HCT116 (cell line): ENCODE measurements around the gene CD109. TPM values are rescaled to one million over a fixed set of nuclear protein-coding genes. Genes with fewer than 3 reads are reported as not detected.

Experiments
- ATAC-seq: fragments of 200-7000 bp; cut with Tn5 transposase; 2 replicates; pipeline ENCODE4 v1.9.1; 2020; ENCODE audit warnings: mild to moderate bottlenecking, moderate library complexity
- BruUV-seq: library from RNA; stranded (reverse); fragments of 400-500 nt; replicated peaks from 2 replicates; lab custom pipeline; 2021; lab: Mats Ljungman, UMichigan
- CTCF ChIA-PET: fragments of 300-600 bp; sonication (Branson Sonifier 250); formaldehyde crosslinking; loops from one replicate; lab custom pipeline; 2021; ENCODE audit warnings: antibody characterized with exemption; lab: Charles Lee
- POLR2A ChIA-PET: fragments of 300-600, 350-600 bp; sonication (Branson Sonifier 250); formaldehyde crosslinking; loops from one replicate; lab custom pipeline; 2021; ENCODE audit warnings: antibody characterized with exemption; lab: Charles Lee
- RAD21 ChIA-PET, 2 experiments: fragments of 300-600 bp; sonication (Branson Sonifier 250); formaldehyde crosslinking; loops; one replicate each; lab custom pipeline; 2023; ENCODE audit warnings: low total read pairs in 2 of 2; ENCODE audit not compliant: uncharacterized antibody in 2 of 2, unreplicated experiment in 2 of 2, low non-redundant PET in 1 of 2; lab: Charles Lee
- DNase-seq: peaks from one replicate; pipeline ENCODE4 v3.0.0-alpha.2; 2010; ENCODE audit warnings: low read depth, low spot score
- H2AFZ ChIP-seq: fragments of 200-600 bp; shearing (Covaris generic), sonication (generic); 2 replicates; pipeline ENCODE4 v1.6.1; 2017; ENCODE audit warnings: low read depth, mixed run types, mixed read lengths, antibody characterized with exemption, low read length; ENCODE audit not compliant: poor library complexity, severe bottlenecking
- H3K27ac ChIP-seq: 2 replicates; pipeline ENCODE4 v1.5.1; 2012; ENCODE audit warnings: low read depth, low read length
- H3K27me3 ChIP-seq: fragments of 200-600 bp; sonication (generic); 2 replicates; pipeline ENCODE4 v1.6.1; 2016; ENCODE audit warnings: mixed run types, low read length, mixed read lengths; ENCODE audit not compliant: insufficient read depth
- H3K36me3 ChIP-seq, 2 experiments: fragments of 200-500 bp in 1 of 2; fragments of 200-600 bp in 1 of 2; sonication (Bioruptor generic) in 1 of 2; sonication (generic) in 1 of 2; 2 replicates each; pipeline versions ENCODE4 v1.5.1 to v1.6.1; 2014 to 2016; ENCODE audit warnings: low read length in 2 of 2, inconsistent platforms in 1 of 2, mixed read lengths in 1 of 2, mixed run types in 1 of 2; ENCODE audit not compliant: insufficient read depth in 2 of 2, control insufficient read depth in 1 of 2
- H3K4me1 ChIP-seq, 2 experiments: fragments of 200-600 bp in 1 of 2; sonication (generic) in 1 of 2; 2 replicates each; pipeline versions ENCODE4 v1.5.1 to v1.6.1; 2012 to 2017; ENCODE audit warnings: low read length in 2 of 2, inconsistent platforms in 1 of 2, mild to moderate bottlenecking in 1 of 2, mixed read lengths in 1 of 2, mixed run types in 1 of 2, moderate library complexity in 1 of 2; ENCODE audit not compliant: insufficient read depth in 2 of 2, control insufficient read depth in 1 of 2
- H3K4me2 ChIP-seq: fragments of 200-600 bp; sonication (generic); 2 replicates; pipeline ENCODE4 v1.6.1; 2017; ENCODE audit warnings: mixed run types, low read length, mixed read lengths
- H3K4me3 ChIP-seq, 2 experiments: fragments of 200-600 bp in 1 of 2; sonication (generic) in 1 of 2; replicated peaks in 1 of 2; 2 replicates each; pipeline ENCODE4 v1.5.1; 2011 to 2016; ENCODE audit warnings: low read length in 2 of 2, control low read depth in 1 of 2, low read depth in 1 of 2, mild to moderate bottlenecking in 1 of 2, mixed read lengths in 1 of 2, mixed run types in 1 of 2
- H3K79me2 ChIP-seq: fragments of 200-600 bp; sonication (generic); 2 replicates; pipeline ENCODE4 v1.6.1; 2017; ENCODE audit warnings: mild to moderate bottlenecking, mixed run types, low read length, moderate library complexity, mixed read lengths; ENCODE audit not compliant: insufficient read depth
- H3K9ac ChIP-seq: fragments of 200-600 bp; sonication (generic); 2 replicates; pipeline ENCODE4 v1.6.1; 2016; ENCODE audit warnings: low read length, mixed read lengths
- H3K9me2 ChIP-seq: fragments of 200-600 bp; sonication (generic), shearing (Covaris generic); 2 replicates; pipeline ENCODE4 v1.6.1; 2017; ENCODE audit warnings: mixed run types, mild to moderate bottlenecking, moderate library complexity; ENCODE audit not compliant: insufficient read depth
- H3K9me3 ChIP-seq, 2 experiments: fragments of 200-500 bp in 1 of 2; fragments of 200-600 bp in 1 of 2; sonication (Bioruptor generic) in 1 of 2; sonication (generic) in 1 of 2; 2 replicates each; pipeline ENCODE4 v1.6.1; 2014 to 2017; ENCODE audit warnings: low read length in 2 of 2, mixed read lengths in 2 of 2, inconsistent platforms in 1 of 2, low read depth in 1 of 2, mild to moderate bottlenecking in 1 of 2, mixed run types in 1 of 2, moderate library complexity in 1 of 2; ENCODE audit not compliant: control insufficient read depth in 1 of 2, insufficient read depth in 1 of 2
- H4K20me1 ChIP-seq: fragments of 200-600 bp; sonication (generic), shearing (Covaris generic); 2 replicates; pipeline ENCODE4 v1.6.1; 2017; ENCODE audit warnings: mixed run types, mild to moderate bottlenecking, moderate library complexity; ENCODE audit not compliant: insufficient read depth
- CEBPB ChIP-seq: IDR thresholded peaks from 2 replicates; pipeline ENCODE4 v1.6.1; 2012; ENCODE audit warnings: low read depth
- EZH2phosphoT487 ChIP-seq: fragments of 200-600 bp; IDR thresholded peaks from 2 replicates; pipeline ENCODE4 v1.6.1; 2018; ENCODE audit warnings: antibody characterized with exemption, borderline replicate concordance
- FOSL1 ChIP-seq: IDR thresholded peaks from 2 replicates; pipeline ENCODE4 v1.6.1; 2012; ENCODE audit warnings: low read depth
- POLR2A ChIP-seq: IDR thresholded peaks from 2 replicates; pipeline ENCODE4 v1.7.0; 2011; ENCODE audit warnings: borderline replicate concordance; ENCODE audit not compliant: insufficient read depth, insufficient read length; ENCODE audit errors: extremely low read depth
- POLR2AphosphoS5 ChIP-seq: IDR thresholded peaks from 2 replicates; pipeline ENCODE4 v1.6.1; 2011; ENCODE audit warnings: mild to moderate bottlenecking, low read depth, low read length, moderate library complexity
- RAD21 ChIP-seq: IDR thresholded peaks from 2 replicates; pipeline ENCODE4 v1.6.1; 2012; ENCODE audit warnings: low read depth, mild to moderate bottlenecking
- SIN3A ChIP-seq: IDR thresholded peaks from 2 replicates; pipeline ENCODE4 v1.6.1; 2012; ENCODE audit warnings: low read depth
- SP1 ChIP-seq: IDR thresholded peaks from 2 replicates; pipeline ENCODE4 v1.6.1; 2012; ENCODE audit warnings: low read depth
- TCF7L2 ChIP-seq: IDR thresholded peaks from 2 replicates; pipeline ENCODE4 v1.7.0; 2011; ENCODE audit warnings: borderline replicate concordance, inconsistent platforms; ENCODE audit not compliant: insufficient read depth, insufficient read length; ENCODE audit errors: extremely low read depth
- YY1 ChIP-seq: IDR thresholded peaks from 2 replicates; pipeline ENCODE4 v1.6.1; 2011; ENCODE audit warnings: low read length, low read depth, moderate library complexity, mild to moderate bottlenecking; ENCODE audit not compliant: insufficient replicate concordance; ENCODE audit errors: extremely low read depth
- ZFX ChIP-seq: fragments of 450-650 bp; IDR thresholded peaks from 2 replicates; pipeline ENCODE4 v1.6.1; 2017
- ZNF274 ChIP-seq: fragments of 200-500 bp; sonication (Bioruptor generic); IDR thresholded peaks from 2 replicates; pipeline ENCODE4 v1.6.1; 2014; ENCODE audit warnings: mild to moderate bottlenecking, low read depth, low read length, inconsistent platforms
- intact Hi-C: fragments of 100-400 bp; cut with micrococcal nuclease; formaldehyde crosslinking; loops from 2 replicates; pipeline ENCODE4 v1.10.0; 2022
- total RNA-seq: library from RNA; stranded (reverse); gene quantifications from one replicate; pipeline ENCODE4 v1.2.1, GENCODE V29; 2021; ENCODE audit not compliant: unreplicated experiment
- TF ChIP-seq, protein P1 (sequence below): IDR thresholded peaks from 2 replicates; pipeline ENCODE4 v1.6.1; 2012; ENCODE audit warnings: low read depth
- TF ChIP-seq, protein P2 (sequence below): IDR thresholded peaks from 2 replicates; pipeline ENCODE4 v1.6.1; 2011; ENCODE audit warnings: mild to moderate bottlenecking, low read length, moderate library complexity; ENCODE audit not compliant: insufficient replicate concordance; ENCODE audit errors: extremely low read depth
- TF ChIP-seq, protein P3 (sequence below): IDR thresholded peaks from 2 replicates; pipeline ENCODE4 v1.6.1; 2012
- TF ChIP-seq, protein P4 (sequence below), 3 experiments: fragments of 200-600 bp in 1 of 3; sonication (generic) in 1 of 3; IDR thresholded peaks in 2 of 3; conservative IDR thresholded peaks in 1 of 3; 2 replicates each; pipeline ENCODE4 v1.5.1; 2012 to 2017; ENCODE audit warnings: low read depth in 2 of 3, low read length in 2 of 3, antibody characterized with exemption in 1 of 3, borderline replicate concordance in 1 of 3, control low read depth in 1 of 3, mild to moderate bottlenecking in 1 of 3, mixed read lengths in 1 of 3, mixed run types in 1 of 3, moderate library complexity in 1 of 3; ENCODE audit not compliant: insufficient read depth in 1 of 3
- TF ChIP-seq, protein P5 (sequence below): IDR thresholded peaks from 2 replicates; pipeline ENCODE4 v1.6.1; 2012

The CD109 gene
- total RNA-seq, 1 experiment from 2014 or later = 42.1 TPM

DNA sequence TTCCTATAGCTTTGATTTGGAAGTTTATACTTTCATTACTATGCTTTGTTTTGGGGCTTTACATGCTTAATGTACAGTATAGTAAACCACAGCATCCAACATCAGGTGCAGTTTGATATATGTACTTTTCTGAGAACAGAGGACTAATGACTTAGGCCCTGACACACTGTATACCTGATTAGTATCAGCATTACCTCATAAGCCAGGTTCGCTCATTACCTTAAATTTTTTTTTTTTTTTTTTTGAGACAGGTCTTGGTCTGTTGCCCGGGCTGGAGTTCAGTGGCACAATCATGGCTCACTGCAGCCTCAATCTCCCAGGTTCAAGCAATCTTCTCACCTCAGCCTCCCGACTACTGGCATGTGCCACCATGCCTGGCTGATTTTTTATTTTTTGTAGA, 28.4 kb downstream of the CD109 start:
- no peaks in the 10 kb centered on the region for H3K79me2 ChIP-seq
- H3K9me3 ChIP-seq = no peaks in the 10 kb centered on the region
- no peak overlapping the region for H3K4me2 ChIP-seq
- intact Hi-C loops = no loop called here
- DNase-seq = no peak
- RAD21 ChIA-PET = no interaction called here
- POLR2A ChIA-PET = no interaction called here
- H3K36me3 ChIP-seq = no peaks in the 10 kb centered on the region
- TF ChIP-seq, protein P1, sequence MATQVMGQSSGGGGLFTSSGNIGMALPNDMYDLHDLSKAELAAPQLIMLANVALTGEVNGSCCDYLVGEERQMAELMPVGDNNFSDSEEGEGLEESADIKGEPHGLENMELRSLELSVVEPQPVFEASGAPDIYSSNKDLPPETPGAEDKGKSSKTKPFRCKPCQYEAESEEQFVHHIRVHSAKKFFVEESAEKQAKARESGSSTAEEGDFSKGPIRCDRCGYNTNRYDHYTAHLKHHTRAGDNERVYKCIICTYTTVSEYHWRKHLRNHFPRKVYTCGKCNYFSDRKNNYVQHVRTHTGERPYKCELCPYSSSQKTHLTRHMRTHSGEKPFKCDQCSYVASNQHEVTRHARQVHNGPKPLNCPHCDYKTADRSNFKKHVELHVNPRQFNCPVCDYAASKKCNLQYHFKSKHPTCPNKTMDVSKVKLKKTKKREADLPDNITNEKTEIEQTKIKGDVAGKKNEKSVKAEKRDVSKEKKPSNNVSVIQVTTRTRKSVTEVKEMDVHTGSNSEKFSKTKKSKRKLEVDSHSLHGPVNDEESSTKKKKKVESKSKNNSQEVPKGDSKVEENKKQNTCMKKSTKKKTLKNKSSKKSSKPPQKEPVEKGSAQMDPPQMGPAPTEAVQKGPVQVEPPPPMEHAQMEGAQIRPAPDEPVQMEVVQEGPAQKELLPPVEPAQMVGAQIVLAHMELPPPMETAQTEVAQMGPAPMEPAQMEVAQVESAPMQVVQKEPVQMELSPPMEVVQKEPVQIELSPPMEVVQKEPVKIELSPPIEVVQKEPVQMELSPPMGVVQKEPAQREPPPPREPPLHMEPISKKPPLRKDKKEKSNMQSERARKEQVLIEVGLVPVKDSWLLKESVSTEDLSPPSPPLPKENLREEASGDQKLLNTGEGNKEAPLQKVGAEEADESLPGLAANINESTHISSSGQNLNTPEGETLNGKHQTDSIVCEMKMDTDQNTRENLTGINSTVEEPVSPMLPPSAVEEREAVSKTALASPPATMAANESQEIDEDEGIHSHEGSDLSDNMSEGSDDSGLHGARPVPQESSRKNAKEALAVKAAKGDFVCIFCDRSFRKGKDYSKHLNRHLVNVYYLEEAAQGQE = no peak
- TF ChIP-seq, protein P2, sequence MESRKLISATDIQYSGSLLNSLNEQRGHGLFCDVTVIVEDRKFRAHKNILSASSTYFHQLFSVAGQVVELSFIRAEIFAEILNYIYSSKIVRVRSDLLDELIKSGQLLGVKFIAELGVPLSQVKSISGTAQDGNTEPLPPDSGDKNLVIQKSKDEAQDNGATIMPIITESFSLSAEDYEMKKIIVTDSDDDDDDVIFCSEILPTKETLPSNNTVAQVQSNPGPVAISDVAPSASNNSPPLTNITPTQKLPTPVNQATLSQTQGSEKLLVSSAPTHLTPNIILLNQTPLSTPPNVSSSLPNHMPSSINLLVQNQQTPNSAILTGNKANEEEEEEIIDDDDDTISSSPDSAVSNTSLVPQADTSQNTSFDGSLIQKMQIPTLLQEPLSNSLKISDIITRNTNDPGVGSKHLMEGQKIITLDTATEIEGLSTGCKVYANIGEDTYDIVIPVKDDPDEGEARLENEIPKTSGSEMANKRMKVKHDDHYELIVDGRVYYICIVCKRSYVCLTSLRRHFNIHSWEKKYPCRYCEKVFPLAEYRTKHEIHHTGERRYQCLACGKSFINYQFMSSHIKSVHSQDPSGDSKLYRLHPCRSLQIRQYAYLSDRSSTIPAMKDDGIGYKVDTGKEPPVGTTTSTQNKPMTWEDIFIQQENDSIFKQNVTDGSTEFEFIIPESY = no peak
- no peak for TF ChIP-seq FOSL1
- TF ChIP-seq TCF7L2 = no peak
- TF ChIP-seq POLR2AphosphoS5 = no peak
- TF ChIP-seq YY1 = no peak
- TF ChIP-seq, protein P3, sequence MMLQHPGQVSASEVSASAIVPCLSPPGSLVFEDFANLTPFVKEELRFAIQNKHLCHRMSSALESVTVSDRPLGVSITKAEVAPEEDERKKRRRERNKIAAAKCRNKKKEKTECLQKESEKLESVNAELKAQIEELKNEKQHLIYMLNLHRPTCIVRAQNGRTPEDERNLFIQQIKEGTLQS = no peak
- TF ChIP-seq, protein P4, sequence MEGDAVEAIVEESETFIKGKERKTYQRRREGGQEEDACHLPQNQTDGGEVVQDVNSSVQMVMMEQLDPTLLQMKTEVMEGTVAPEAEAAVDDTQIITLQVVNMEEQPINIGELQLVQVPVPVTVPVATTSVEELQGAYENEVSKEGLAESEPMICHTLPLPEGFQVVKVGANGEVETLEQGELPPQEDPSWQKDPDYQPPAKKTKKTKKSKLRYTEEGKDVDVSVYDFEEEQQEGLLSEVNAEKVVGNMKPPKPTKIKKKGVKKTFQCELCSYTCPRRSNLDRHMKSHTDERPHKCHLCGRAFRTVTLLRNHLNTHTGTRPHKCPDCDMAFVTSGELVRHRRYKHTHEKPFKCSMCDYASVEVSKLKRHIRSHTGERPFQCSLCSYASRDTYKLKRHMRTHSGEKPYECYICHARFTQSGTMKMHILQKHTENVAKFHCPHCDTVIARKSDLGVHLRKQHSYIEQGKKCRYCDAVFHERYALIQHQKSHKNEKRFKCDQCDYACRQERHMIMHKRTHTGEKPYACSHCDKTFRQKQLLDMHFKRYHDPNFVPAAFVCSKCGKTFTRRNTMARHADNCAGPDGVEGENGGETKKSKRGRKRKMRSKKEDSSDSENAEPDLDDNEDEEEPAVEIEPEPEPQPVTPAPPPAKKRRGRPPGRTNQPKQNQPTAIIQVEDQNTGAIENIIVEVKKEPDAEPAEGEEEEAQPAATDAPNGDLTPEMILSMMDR (IDR thresholded peaks at IDR 0.05 in 2 of 3, conservative IDR thresholded peaks at IDR 0.05 in 1 of 3; ENCODE audit: borderline replicate concordance in 1 of 3, insufficient read depth in 1 of 3, low read depth in 2 of 3, low read length in 2 of 3) = no peak
- TF ChIP-seq RAD21 = no peak
- TF ChIP-seq EZH2phosphoT487 = no peak
- TF ChIP-seq ZNF274 = no peak
- TF ChIP-seq POLR2A = no peak
- TF ChIP-seq, protein P5, sequence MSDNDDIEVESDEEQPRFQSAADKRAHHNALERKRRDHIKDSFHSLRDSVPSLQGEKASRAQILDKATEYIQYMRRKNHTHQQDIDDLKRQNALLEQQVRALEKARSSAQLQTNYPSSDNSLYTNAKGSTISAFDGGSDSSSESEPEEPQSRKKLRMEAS = no peak
- TF ChIP-seq ZFX = no peak
- no peak for TF ChIP-seq CEBPB
- TF ChIP-seq SIN3A = no peak
- TF ChIP-seq SP1 = no peak
- H3K4me3 ChIP-seq = no peak overlapping the region
- CTCF ChIA-PET = no interaction called here
- H4K20me1 ChIP-seq = no peaks in the 10 kb centered on the region
- H3K27ac ChIP-seq = no peak overlapping the region
- H3K9ac ChIP-seq = no peak overlapping the region
- no peaks in the 10 kb centered on the region for H3K9me2 ChIP-seq
- BruUV-seq = no TSS peak
- no peak overlapping the region for H2AFZ ChIP-seq
- no peaks in the 10 kb centered on the region for H3K27me3 ChIP-seq
- ATAC-seq = no peak
- H3K4me1 ChIP-seq = peaks cover 5 to 10% of the 10 kb centered on the region in 2 experiments; a peak in 2 of 4 replicates
